OCI-LY7 (cell line): Measurements from ENCODE around the gene GRHL1. TPM values are rescaled to one million over a fixed set of nuclear protein-coding genes. Genes with fewer than 3 reads are reported as not detected.

Experiments
- BruUV-seq: library from RNA; stranded (reverse); fragments of 400-500 nt; replicated peaks from 2 replicates; lab custom pipeline; 2021; lab: Mats Ljungman, UMichigan
- CTCF ChIA-PET: fragments of 300-600 bp; sonication (Branson Sonifier 250); formaldehyde crosslinking; loops from one replicate; lab custom pipeline; 2022; ENCODE audit warnings: antibody characterized with exemption; ENCODE audit not compliant: unreplicated experiment; lab: Charles Lee
- POLR2A ChIA-PET: fragments of 300-600 bp; sonication (Branson Sonifier 250); formaldehyde crosslinking; loops from one replicate; lab custom pipeline; 2022; ENCODE audit warnings: antibody characterized with exemption; lab: Charles Lee
- DNase-seq: peaks from one replicate; pipeline ENCODE4 v3.0.0-alpha.2; 2015; ENCODE audit warnings: low spot score
- H2AFZ ChIP-seq: fragments of 200-600 bp; sonication (generic), shearing (Covaris generic); 2 replicates; pipeline ENCODE4 v1.6.1; 2014; ENCODE audit warnings: mild to moderate bottlenecking, antibody characterized with exemption, low read length, moderate library complexity
- H3K27ac ChIP-seq: fragments of 200-600 bp; sonication (generic); 2 replicates; pipeline ENCODE4 v1.5.1; 2014; ENCODE audit warnings: mixed run types, low read depth, mild to moderate bottlenecking, moderate library complexity, low read length, inconsistent platforms; ENCODE audit not compliant: poor library complexity, severe bottlenecking
- H3K36me3 ChIP-seq: fragments of 200-600 bp; sonication (generic); 2 replicates; pipeline ENCODE4 v1.6.1; 2014; ENCODE audit warnings: mild to moderate bottlenecking, antibody characterized with exemption, low read length, moderate library complexity, mixed read lengths; ENCODE audit not compliant: insufficient read depth
- H3K4me1 ChIP-seq: fragments of 200-600 bp; sonication (generic); 2 replicates; pipeline ENCODE4 v1.5.1; 2014; ENCODE audit warnings: mild to moderate bottlenecking, low read length; ENCODE audit not compliant: insufficient read depth, poor library complexity, severe bottlenecking
- H3K4me2 ChIP-seq: fragments of 200-600 bp; sonication (generic); 2 replicates; pipeline ENCODE4 v1.6.1; 2014; ENCODE audit warnings: mild to moderate bottlenecking, low read length
- H3K4me3 ChIP-seq: fragments of 200-600 bp; sonication (generic); 2 replicates; pipeline ENCODE4 v1.5.1; 2014; ENCODE audit warnings: mild to moderate bottlenecking, low read depth, low read length; ENCODE audit not compliant: poor library complexity, severe bottlenecking
- H3K79me2 ChIP-seq: fragments of 200-600 bp; sonication (generic); 2 replicates; pipeline ENCODE4 v1.6.1; 2016; ENCODE audit warnings: low read depth, mild to moderate bottlenecking, low read length, moderate library complexity, mixed read lengths; ENCODE audit not compliant: insufficient read depth
- H3K9me2 ChIP-seq: fragments of 200-600 bp; sonication (generic); 2 replicates; pipeline ENCODE4 v1.6.1; 2016; ENCODE audit warnings: mild to moderate bottlenecking, low read length, mixed read lengths; ENCODE audit not compliant: insufficient read depth
- H3K9me3 ChIP-seq: fragments of 200-600 bp; sonication (generic); 2 replicates; pipeline ENCODE4 v1.6.1; 2014; ENCODE audit warnings: mild to moderate bottlenecking, mixed run types, low read length, mixed read lengths
- H4K20me1 ChIP-seq: fragments of 200-600 bp; sonication (generic); 2 replicates; pipeline ENCODE4 v1.6.1; 2014; ENCODE audit warnings: mild to moderate bottlenecking, antibody characterized with exemption, low read length, moderate library complexity, mixed read lengths; ENCODE audit not compliant: insufficient read depth
- EZH2phosphoT487 ChIP-seq: fragments of 200-600 bp; sonication (generic); IDR thresholded peaks from 2 replicates; pipeline ENCODE4 v1.6.1; 2018; ENCODE audit warnings: low read depth, borderline replicate concordance, mild to moderate bottlenecking, mixed run types, antibody characterized with exemption, low read length, moderate library complexity, mixed read lengths
- intact Hi-C: fragments of 100-400 bp; cut with micrococcal nuclease; formaldehyde crosslinking; loops from one replicate; pipeline ENCODE4 v1.10.0; 2022; ENCODE audit not compliant: unreplicated experiment
- total RNA-seq, 2 experiments: library from RNA; depleted of rRNA in 1 of 2; stranded (reverse); fragments of >200 nt in 1 of 2; shearing (Covaris generic) in 1 of 2; gene quantifications; 2 replicates each; pipeline ENCODE4 v1.2.3, GENCODE V29; 2014 to 2022
- TF ChIP-seq, protein P1 (sequence below): fragments of 200-600 bp; sonication (generic); conservative IDR thresholded peaks from 2 replicates; pipeline ENCODE4 v1.5.1; 2014; ENCODE audit warnings: mild to moderate bottlenecking, antibody characterized with exemption, low read length, moderate library complexity, mixed read lengths

GRHL1 gene
- total RNA-seq, 2 experiments from 2014 or later: 0.19 to 2.5 TPM

GRCh38 chr2:10034333-10035052 is 83.0 kb downstream of the GRHL1 start:
- BruUV-seq: no TSS peak
- no peak overlapping the region for H2AFZ ChIP-seq
- no peaks in the 10 kb centered on the region for H3K36me3 ChIP-seq
- intact Hi-C loops: no loop called here
- H3K9me3 ChIP-seq: no peaks in the 10 kb centered on the region
- H3K79me2 ChIP-seq: no peaks in the 10 kb centered on the region
- CTCF ChIA-PET: no interaction called here
- no peak overlapping the region for H3K4me3 ChIP-seq
- POLR2A ChIA-PET: no interaction called here
- no peaks in the 10 kb centered on the region for H4K20me1 ChIP-seq
- no peak overlapping the region for H3K4me2 ChIP-seq
- no peak for TF ChIP-seq EZH2phosphoT487
- TF ChIP-seq, protein P1, sequence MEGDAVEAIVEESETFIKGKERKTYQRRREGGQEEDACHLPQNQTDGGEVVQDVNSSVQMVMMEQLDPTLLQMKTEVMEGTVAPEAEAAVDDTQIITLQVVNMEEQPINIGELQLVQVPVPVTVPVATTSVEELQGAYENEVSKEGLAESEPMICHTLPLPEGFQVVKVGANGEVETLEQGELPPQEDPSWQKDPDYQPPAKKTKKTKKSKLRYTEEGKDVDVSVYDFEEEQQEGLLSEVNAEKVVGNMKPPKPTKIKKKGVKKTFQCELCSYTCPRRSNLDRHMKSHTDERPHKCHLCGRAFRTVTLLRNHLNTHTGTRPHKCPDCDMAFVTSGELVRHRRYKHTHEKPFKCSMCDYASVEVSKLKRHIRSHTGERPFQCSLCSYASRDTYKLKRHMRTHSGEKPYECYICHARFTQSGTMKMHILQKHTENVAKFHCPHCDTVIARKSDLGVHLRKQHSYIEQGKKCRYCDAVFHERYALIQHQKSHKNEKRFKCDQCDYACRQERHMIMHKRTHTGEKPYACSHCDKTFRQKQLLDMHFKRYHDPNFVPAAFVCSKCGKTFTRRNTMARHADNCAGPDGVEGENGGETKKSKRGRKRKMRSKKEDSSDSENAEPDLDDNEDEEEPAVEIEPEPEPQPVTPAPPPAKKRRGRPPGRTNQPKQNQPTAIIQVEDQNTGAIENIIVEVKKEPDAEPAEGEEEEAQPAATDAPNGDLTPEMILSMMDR: no peak
- H3K4me1 ChIP-seq: no peaks in the 10 kb centered on the region
- DNase-seq: no peak
- H3K27ac ChIP-seq: no peak overlapping the region
- H3K9me2 ChIP-seq: no peaks in the 10 kb centered on the region

- no peaks in the 10 kb centered on the region for H3K9me2 ChIP-seq
- POLR2A ChIA-PET: interaction anchor here (1.3 kb wide), 1 partner anchor 14 kb away, joined by 4 read pairs; no protein-coding TSS in a partner anchor
- CTCF ChIA-PET: no interaction called here
- no peak for DNase-seq
- no peaks in the 10 kb centered on the region for H3K4me1 ChIP-seq
- no peak overlapping the region for H2AFZ ChIP-seq
- H3K27ac ChIP-seq: no peak overlapping the region
- no peaks in the 10 kb centered on the region for H3K36me3 ChIP-seq
- TF ChIP-seq, protein P1: no peak
- no peak for TF ChIP-seq EZH2phosphoT487
- no peak overlapping the region for H3K4me3 ChIP-seq
- H3K4me2 ChIP-seq: no peak overlapping the region
- intact Hi-C loops: no loop called here
- no TSS peak for BruUV-seq
- no peaks in the 10 kb centered on the region for H3K9me3 ChIP-seq
- no peaks in the 10 kb centered on the region for H3K79me2 ChIP-seq
- no peaks in the 10 kb centered on the region for H4K20me1 ChIP-seq
Measured at GRCh38 chr2:10035053-10035422, 83.5 kb downstream of the GRHL1 start.

DNA sequence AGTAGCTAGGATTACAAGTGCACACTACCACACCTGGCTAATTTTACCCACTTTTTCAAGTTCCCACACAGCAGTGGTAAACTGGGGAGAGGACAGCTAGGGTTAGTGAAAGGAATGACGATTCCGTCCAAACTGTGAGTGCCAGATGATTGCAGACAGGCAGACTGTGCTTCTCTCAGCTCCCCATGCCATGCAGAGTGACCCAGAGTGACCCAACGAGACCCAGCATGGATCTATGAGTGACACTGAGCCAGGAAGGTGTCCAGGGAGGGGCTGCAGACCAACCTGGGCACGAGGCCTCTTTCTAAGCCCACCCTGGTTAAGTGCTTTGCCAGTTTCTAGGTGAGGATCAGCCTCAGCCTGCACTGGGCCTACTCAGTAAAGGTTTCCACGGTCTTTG is 84.1 kb downstream of the GRHL1 start:
- intact Hi-C loops: no loop called here
- ChIA-PET POLR2A (interaction anchor here (1.3 kb wide), 1 partner anchor 15 kb away, joined by 4 read pairs; no protein-coding TSS in a partner anchor), CTCF (no interaction called here)
- no peaks in the 10 kb centered on the region for H3K9me3 ChIP-seq
- H3K4me2 ChIP-seq: no peak overlapping the region
- no peak for DNase-seq
- H2AFZ ChIP-seq: no peak overlapping the region
- no peaks in the 10 kb centered on the region for H3K4me1 ChIP-seq
- no peak for TF ChIP-seq EZH2phosphoT487
- TF ChIP-seq, protein P1: no peak
- no peaks in the 10 kb centered on the region for H3K79me2 ChIP-seq
- H4K20me1 ChIP-seq: no peaks in the 10 kb centered on the region
- H3K36me3 ChIP-seq: no peaks in the 10 kb centered on the region
- no peak overlapping the region for H3K4me3 ChIP-seq
- H3K27ac ChIP-seq: no peak overlapping the region
- no TSS peak for BruUV-seq
- H3K9me2 ChIP-seq: no peaks in the 10 kb centered on the region
